Duodenal mucosa (tissue), 2 donors: Measurements from ENCODE around the gene KDM2A.

Experiments
- H3K27ac ChIP-seq: one replicate; pipeline ENCODE4 v1.7.0; 2013; ENCODE audit warnings: low read depth, low read length
- H3K27me3 ChIP-seq, 2 donors: one replicate each; pipeline ENCODE4 v1.7.0; 2013; ENCODE audit warnings: low read length in 2 of 2, control low read depth in 1 of 2; ENCODE audit not compliant: insufficient read depth in 2 of 2, control insufficient read depth in 1 of 2
- H3K36me3 ChIP-seq, 2 donors: one replicate each; pipeline ENCODE4 v1.7.0; 2013; ENCODE audit warnings: low read length in 2 of 2, control low read depth in 1 of 2; ENCODE audit not compliant: insufficient read depth in 2 of 2, control insufficient read depth in 1 of 2
- H3K4me1 ChIP-seq, 2 donors: one replicate each; pipeline ENCODE4 v1.7.0; 2013; ENCODE audit warnings: low read length in 2 of 2, control low read depth in 1 of 2; ENCODE audit not compliant: insufficient read depth in 2 of 2, control insufficient read depth in 1 of 2
- H3K4me3 ChIP-seq, 2 donors: one replicate each; pipeline ENCODE4 v1.7.0; 2013; ENCODE audit warnings: low read length in 2 of 2, low read depth in 1 of 2
- H3K9ac ChIP-seq, 2 donors: one replicate each; pipeline ENCODE4 v1.7.0; 2013; ENCODE audit warnings: low read length in 2 of 2, low read depth in 1 of 2
- H3K9me3 ChIP-seq, 2 donors: one replicate each; pipeline ENCODE4 v1.7.0; 2013; ENCODE audit warnings: low read length in 2 of 2, control low read depth in 1 of 2; ENCODE audit not compliant: control insufficient read depth in 1 of 2

The KDM2A gene

GRCh38 chr11:67264260-67264659 lies 145.2 kb downstream of the KDM2A start:
- Histone ChIP-seq H3K27me3 (no peaks in the 10 kb centered on the region), H3K36me3 (peaks cover under 1 to 6% of the 10 kb centered on the region in 2 donors), H3K4me3 (no peak overlapping the region), H3K9me3 (no peaks in the 10 kb centered on the region), H3K4me1 (peaks cover 31 to 45% of the 10 kb centered on the region in 2 donors), H3K9ac (no peak overlapping the region), H3K27ac (no peak overlapping the region)

GRCh38 chr11:67264877-67265632 lies 146.0 kb downstream of the KDM2A start:
- no peak overlapping the region for H3K9ac ChIP-seq
- no peak overlapping the region for H3K4me3 ChIP-seq
- H3K36me3 ChIP-seq: peaks cover 5 to 6% of the 10 kb centered on the region in 2 donors
- peaks cover 39 to 53% of the 10 kb centered on the region in 2 donors for H3K4me1 ChIP-seq
- no peak overlapping the region for H3K27ac ChIP-seq
- H3K9me3 ChIP-seq: no peaks in the 10 kb centered on the region
- H3K27me3 ChIP-seq: no peaks in the 10 kb centered on the region

GRCh38 chr11:67265633-67266448 lies 146.8 kb downstream of the KDM2A start:
- peak overlapping the region in 1 of 2 donors; percentile 70 for H3K9ac ChIP-seq
- peaks cover 5 to 8% of the 10 kb centered on the region in 2 donors for H3K36me3 ChIP-seq
- peaks cover 47 to 60% of the 10 kb centered on the region in 2 donors for H3K4me1 ChIP-seq
- peak overlapping the region in 1 of 2 donors; percentile 25 for H3K4me3 ChIP-seq
- no peaks in the 10 kb centered on the region for H3K27me3 ChIP-seq
- no peaks in the 10 kb centered on the region for H3K9me3 ChIP-seq
- no peak overlapping the region for H3K27ac ChIP-seq

GRCh38 chr11:67266449-67267187 lies 147.6 kb downstream of the KDM2A start, which contains the start of gene GRK2:
Gene GRK2, plus strand, starts transcription at chr11:67266473. Its CDS starts 227 bp downstream, at chr11:67266700.
- peaks cover 55 to 63% of the 10 kb centered on the region in 2 donors for H3K4me1 ChIP-seq
- peak within 1 kb of the TSS; percentile 94 to 95 for H3K9ac ChIP-seq
- no peaks in the 10 kb centered on the region for H3K27me3 ChIP-seq

GRCh38 chr11:67267188-67268080 lies 148.4 kb downstream of the KDM2A start:
- peak overlapping the region; percentile 94 to 95 for H3K9ac ChIP-seq
- H3K9me3 ChIP-seq: no peaks in the 10 kb centered on the region
- H3K4me3 ChIP-seq: peak overlapping the region; percentile 79 to 94
- peaks cover 60 to 67% of the 10 kb centered on the region in 2 donors for H3K4me1 ChIP-seq
- H3K27me3 ChIP-seq: no peaks in the 10 kb centered on the region
- peaks cover 10 to 24% of the 10 kb centered on the region in 2 donors for H3K36me3 ChIP-seq
- peak overlapping the region; percentile 90 for H3K27ac ChIP-seq

More at GRCh38 chr11:67266449-67267187, 147.6 kb downstream of the KDM2A start, which contains the start of gene GRK2:
- H3K9me3 ChIP-seq: no peaks in the 10 kb centered on the region
- H3K4me3 ChIP-seq: peak within 1 kb of the TSS; percentile 79 to 94
- peak within 1 kb of the TSS; percentile 90 for H3K27ac ChIP-seq
- peaks cover 5 to 16% of the 10 kb centered on the region in 2 donors for H3K36me3 ChIP-seq

- peaks cover 60 to 68% of the 10 kb centered on the region in 2 donors for H3K4me1 ChIP-seq
- H3K9ac ChIP-seq: peak overlapping the region; percentile 94 to 95
- H3K36me3 ChIP-seq: peaks cover 10 to 31% of the 10 kb centered on the region in 2 donors
- H3K27me3 ChIP-seq: no peaks in the 10 kb centered on the region
- no peaks in the 10 kb centered on the region for H3K9me3 ChIP-seq
- H3K27ac ChIP-seq: peak overlapping the region; percentile 90
- peak overlapping the region; percentile 79 to 94 for H3K4me3 ChIP-seq
Observed at GRCh38 chr11:67268081-67268961, 149.3 kb downstream of the KDM2A start.

GRCh38 chr11:67268962-67269268 lies 149.9 kb downstream of the KDM2A start:
- Histone ChIP-seq H3K4me3 (peak overlapping the region; percentile 79 to 94), H3K36me3 (peaks cover 10 to 31% of the 10 kb centered on the region in 2 donors)

GRCh38 chr11:67269401-67270255 lies 150.6 kb downstream of the KDM2A start:
- H3K27ac ChIP-seq: peak overlapping the region; percentile 61
- H3K9ac ChIP-seq: peak overlapping the region; percentile 33 to 58
- H3K36me3 ChIP-seq: peaks cover 10 to 31% of the 10 kb centered on the region in 2 donors
- peaks cover 63 to 79% of the 10 kb centered on the region in 2 donors for H3K4me1 ChIP-seq
- no peaks in the 10 kb centered on the region for H3K9me3 ChIP-seq
- H3K4me3 ChIP-seq: peak overlapping the region; percentile 79 to 94
- H3K27me3 ChIP-seq: no peaks in the 10 kb centered on the region

More at GRCh38 chr11:67268962-67269268, 149.9 kb downstream of the KDM2A start:
- Histone ChIP-seq H3K9ac (peak overlapping the region in 1 of 2 donors; percentile 58), H3K4me1 (peaks cover 61 to 72% of the 10 kb centered on the region in 2 donors), H3K27me3 (no peaks in the 10 kb centered on the region), H3K27ac (peak overlapping the region; percentile 61), H3K9me3 (no peaks in the 10 kb centered on the region)
